ENCODE data around the gene AP1M2. TPM values are rescaled to one million over a fixed set of nuclear protein-coding genes. Genes with fewer than 3 reads are reported as not detected.

Gene AP1M2
- total RNA-seq: not detected

DNA sequence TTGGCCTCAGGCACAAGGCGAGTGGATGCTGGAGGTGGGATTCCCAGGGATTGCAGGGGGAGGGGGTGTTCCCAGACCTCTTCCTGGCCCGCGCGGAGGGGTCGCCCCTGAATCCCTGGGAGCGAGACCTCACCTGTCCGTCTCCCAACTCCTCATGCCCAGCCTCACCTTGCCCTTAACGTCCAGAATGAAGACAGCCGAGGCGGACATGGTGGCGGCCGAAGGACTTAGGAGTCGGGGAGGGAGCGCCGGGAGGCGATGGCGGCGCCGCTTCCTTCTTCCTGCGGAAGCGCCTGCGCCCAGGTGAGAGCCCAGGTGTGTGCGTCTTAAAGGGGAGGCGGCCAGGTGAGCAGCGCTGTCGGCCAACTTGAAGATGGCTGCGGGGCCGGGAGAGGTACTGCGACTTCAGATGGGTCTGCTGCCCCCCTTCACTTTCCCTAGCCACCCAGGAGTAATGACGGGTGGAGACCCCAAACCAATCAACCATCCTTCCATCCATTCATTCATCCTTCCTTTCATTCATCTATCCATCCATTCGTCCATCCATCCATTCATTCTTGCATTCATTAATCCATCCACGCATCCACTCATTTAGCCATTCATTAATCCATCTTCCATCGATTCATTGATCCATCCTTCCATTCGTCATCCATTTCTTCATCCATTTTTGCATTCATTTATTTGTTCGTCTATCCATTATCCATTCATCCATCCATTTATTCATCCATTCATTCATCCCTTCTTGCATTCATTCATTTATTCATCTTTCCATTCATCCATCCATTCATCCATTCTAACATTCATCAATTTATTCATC is at the start of gene AP1M2:
AP1M2 (minus strand) TSS at position 291 of the 817 bp plus-strand sequence; CDS start at position 210, 81 bp downstream.
- no peaks in the 10 kb centered on the region for H3K36me3 Mint-ChIP-seq
- H3K27ac Mint-ChIP-seq: no peak within 1 kb of the TSS
- DNase-seq: no peak
- peaks cover 2% of the 10 kb centered on the region for H3K9me3 Mint-ChIP-seq
- no peaks in the 10 kb centered on the region for H3K4me1 Mint-ChIP-seq
- no peak within 1 kb of the TSS for H3K4me3 Mint-ChIP-seq
- peaks cover 12% of the 10 kb centered on the region for H3K27me3 Mint-ChIP-seq

DNA sequence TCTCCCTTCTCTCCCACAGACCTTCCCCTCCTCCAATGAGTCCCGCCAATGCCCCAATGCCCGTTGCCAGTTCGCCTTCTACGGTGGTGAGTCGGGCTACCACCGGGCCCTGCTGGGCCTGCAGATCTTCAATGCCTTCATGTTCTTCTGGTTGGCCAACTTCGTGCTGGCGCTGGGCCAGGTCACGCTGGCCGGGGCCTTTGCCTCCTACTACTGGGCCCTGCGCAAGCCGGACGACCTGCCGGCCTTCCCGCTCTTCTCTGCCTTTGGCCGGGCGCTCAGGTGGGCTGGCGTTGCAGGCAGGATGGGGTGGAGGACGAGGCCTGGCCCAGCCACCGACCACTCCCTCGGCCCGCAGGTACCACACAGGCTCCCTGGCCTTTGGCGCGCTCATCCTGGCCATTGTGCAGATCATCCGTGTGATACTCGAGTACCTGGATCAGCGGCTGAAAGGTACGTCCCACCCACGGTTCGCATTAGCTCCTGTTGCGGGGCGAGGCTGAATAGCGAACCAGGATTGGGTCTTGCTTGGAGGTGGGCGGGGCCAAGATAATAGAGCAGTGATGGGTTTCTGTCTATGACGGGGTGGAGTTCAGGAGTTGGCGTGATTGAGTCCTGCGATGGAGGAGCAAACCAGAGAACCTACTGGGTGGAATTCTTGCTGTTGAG is 49.3 kb upstream of the AP1M2 start:
- Mint-ChIP-seq H3K27ac (peak overlapping the region; percentile 76), H3K27me3 (no peaks in the 10 kb centered on the region), H3K36me3 (peaks cover 30% of the 10 kb centered on the region), H3K4me1 (peaks cover 11% of the 10 kb centered on the region), H3K9me3 (no peaks in the 10 kb centered on the region), H3K4me3 (no peak overlapping the region)
- no peak for DNase-seq

DNA sequence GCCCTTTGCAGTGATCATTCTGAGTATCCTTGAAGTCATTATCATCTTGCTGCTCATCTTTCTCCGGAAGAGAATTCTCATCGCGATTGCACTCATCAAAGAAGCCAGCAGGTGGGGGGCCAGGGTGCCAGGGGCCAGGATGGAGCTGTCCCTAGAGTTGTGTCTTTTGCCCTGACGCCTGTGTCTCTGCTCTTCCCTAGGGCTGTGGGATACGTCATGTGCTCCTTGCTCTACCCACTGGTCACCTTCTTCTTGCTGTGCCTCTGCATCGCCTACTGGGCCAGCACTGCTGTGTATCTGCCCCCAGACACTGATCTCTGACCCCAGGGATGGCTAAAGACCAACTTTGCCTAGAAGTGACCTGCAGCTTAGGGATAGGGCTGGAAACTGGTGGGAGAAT is 47.9 kb upstream of the AP1M2 start:
- DNase-seq: no peak
- no peaks in the 10 kb centered on the region for H3K9me3 Mint-ChIP-seq
- H3K36me3 Mint-ChIP-seq: peaks cover 29% of the 10 kb centered on the region
- H3K4me1 Mint-ChIP-seq: peaks cover 8% of the 10 kb centered on the region
- no peak overlapping the region for H3K4me3 Mint-ChIP-seq
- no peaks in the 10 kb centered on the region for H3K27me3 Mint-ChIP-seq
- no peak overlapping the region for H3K27ac Mint-ChIP-seq

DNA sequence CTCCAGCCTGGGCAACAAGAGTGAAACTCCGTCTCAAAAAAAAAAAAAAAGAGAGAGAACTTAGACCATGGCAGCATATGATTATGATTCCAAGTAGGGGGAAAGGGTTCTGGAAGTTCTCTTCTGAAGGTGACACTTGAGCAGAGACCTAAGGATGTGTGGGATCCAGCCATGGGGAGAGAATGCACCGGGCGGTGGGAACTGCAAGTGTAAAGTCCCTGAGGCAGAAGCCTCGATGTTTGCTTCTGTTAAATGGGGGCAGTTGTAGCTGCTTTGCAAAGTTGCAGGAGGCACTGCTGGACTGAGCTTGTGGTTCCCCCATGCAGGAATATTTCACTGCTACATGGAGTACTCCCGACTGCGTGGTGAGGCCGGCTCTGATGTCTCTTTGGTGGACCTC is 47.3 kb upstream of the AP1M2 start:
- Mint-ChIP-seq H3K36me3 (peaks cover 29% of the 10 kb centered on the region), H3K9me3 (no peaks in the 10 kb centered on the region), H3K27me3 (no peaks in the 10 kb centered on the region), H3K4me1 (peaks cover 8% of the 10 kb centered on the region), H3K27ac (no peak overlapping the region), H3K4me3 (no peak overlapping the region)
- DNase-seq: no peak

DNA sequence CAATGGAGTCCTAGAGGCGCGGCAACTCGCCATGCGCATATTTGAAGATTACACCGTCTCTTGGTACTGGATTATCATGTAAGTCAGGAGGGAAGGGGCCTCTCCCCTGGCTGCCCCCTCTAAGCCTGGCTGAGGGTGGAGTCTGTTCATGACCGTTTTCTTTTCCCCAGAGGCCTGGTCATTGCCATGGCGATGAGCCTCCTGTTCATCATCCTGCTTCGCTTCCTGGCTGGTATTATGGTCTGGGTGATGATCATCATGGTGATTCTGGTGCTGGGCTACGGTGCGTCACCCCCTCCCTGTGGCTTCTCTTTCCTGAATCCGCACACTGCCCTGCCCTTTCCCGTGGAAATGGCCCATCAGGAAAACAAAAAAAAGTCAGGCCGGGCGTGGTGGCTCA is 44.8 kb upstream of the AP1M2 start:
- H3K4me1 Mint-ChIP-seq: peaks cover 2% of the 10 kb centered on the region
- no peaks in the 10 kb centered on the region for H3K27me3 Mint-ChIP-seq
- peaks cover 28% of the 10 kb centered on the region for H3K36me3 Mint-ChIP-seq
- no peak overlapping the region for H3K4me3 Mint-ChIP-seq
- DNase-seq: no peak
- no peaks in the 10 kb centered on the region for H3K9me3 Mint-ChIP-seq
- no peak overlapping the region for H3K27ac Mint-ChIP-seq

DNA sequence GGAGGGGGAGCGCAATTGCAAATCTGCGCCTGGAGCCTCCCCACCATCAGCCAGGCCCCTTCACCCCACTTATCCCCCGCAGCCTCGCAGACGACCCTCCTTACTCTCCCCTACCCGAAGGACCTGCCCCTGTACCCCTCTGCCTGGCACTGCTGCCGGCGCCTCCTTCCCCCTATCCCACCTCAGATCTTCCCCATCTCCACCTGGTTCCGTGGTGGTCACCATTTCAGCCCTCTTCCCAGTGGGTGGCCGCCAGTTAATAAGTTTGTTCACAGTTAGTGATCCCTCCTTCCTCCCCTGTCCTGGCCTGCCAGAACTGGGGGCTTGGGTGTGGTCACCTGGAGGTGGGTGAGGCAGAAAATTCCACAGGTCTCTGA is 38.6 kb upstream of the AP1M2 start:
- DNase-seq: no peak
- H3K4me1 Mint-ChIP-seq: peaks cover 28% of the 10 kb centered on the region
- H3K27ac Mint-ChIP-seq: peak overlapping the region; percentile 29
- peaks cover 16% of the 10 kb centered on the region for H3K36me3 Mint-ChIP-seq
- H3K9me3 Mint-ChIP-seq: no peaks in the 10 kb centered on the region
- no peak overlapping the region for H3K4me3 Mint-ChIP-seq
- no peaks in the 10 kb centered on the region for H3K27me3 Mint-ChIP-seq

DNA sequence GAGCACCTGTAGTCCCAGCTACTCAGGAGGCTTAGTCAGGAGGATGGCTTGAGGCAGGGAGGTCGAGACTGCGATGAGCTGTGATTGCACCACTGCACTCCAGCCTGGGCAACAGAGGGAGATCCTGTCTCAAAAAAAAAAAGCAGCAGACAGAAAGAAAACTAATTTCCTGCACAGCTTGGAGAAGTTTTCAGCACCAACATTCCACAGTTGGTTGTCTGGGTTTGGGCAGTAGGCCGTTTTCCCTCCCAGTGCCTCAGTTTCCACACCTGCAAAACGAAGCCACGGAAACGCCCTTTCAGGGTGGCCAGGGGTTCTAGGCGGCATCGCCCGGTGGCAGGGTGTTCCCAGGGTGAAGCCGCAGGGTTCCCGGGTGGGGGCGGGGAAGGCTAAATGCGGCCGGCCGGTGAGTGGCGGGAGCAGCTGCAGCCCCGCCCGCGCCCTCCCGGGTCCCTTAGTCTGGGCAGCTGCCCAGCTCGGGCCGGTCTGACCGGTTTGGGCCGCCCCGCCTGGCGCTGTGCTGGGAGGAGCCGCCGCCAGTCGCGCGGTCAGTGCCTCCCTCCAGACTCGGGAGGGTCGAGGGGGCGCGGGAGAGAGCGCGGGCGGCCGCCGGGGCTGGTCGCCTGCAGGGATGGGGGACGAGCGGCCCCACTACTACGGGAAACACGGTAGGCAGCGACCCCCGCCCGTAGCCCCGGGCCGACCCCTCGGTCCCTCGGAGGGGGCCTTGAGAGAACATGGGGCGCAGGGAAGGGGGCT is 38.1 kb upstream of the AP1M2 start, which contains the start of gene SLC44A2:
SLC44A2 (plus strand) TSS at position 551 of the 759 bp plus-strand sequence; CDS start at position 632, 81 bp downstream.
- H3K4me1 Mint-ChIP-seq: peaks cover 31% of the 10 kb centered on the region
- no peak for DNase-seq
- no peaks in the 10 kb centered on the region for H3K27me3 Mint-ChIP-seq
- H3K9me3 Mint-ChIP-seq: no peaks in the 10 kb centered on the region
- no peak within 1 kb of the TSS for H3K4me3 Mint-ChIP-seq
- H3K36me3 Mint-ChIP-seq: peaks cover 16% of the 10 kb centered on the region
- H3K27ac Mint-ChIP-seq: peak within 1 kb of the TSS; percentile 77

DNA sequence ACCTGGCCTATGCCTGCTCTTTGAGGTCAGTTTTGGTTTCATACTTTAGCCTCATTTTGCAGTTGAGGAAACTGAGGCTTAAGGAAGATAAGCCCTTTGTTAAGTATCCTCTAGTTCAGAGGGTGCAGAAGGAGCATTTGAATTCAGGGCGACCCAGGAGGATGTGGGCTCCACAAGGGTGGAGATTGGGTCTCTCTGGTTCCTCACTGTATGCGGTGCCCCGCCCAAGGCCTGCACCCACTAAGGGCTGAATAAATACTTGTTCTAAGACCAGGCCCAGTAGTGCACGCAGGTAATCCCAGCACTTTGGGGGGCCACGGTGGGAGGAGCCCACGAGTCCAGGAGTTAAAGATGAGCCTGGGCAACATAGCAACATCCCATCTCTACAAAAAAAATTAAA is 37.5 kb upstream of the AP1M2 start:
- no peaks in the 10 kb centered on the region for H3K9me3 Mint-ChIP-seq
- H3K4me3 Mint-ChIP-seq: no peak overlapping the region
- DNase-seq: no peak

DNA sequence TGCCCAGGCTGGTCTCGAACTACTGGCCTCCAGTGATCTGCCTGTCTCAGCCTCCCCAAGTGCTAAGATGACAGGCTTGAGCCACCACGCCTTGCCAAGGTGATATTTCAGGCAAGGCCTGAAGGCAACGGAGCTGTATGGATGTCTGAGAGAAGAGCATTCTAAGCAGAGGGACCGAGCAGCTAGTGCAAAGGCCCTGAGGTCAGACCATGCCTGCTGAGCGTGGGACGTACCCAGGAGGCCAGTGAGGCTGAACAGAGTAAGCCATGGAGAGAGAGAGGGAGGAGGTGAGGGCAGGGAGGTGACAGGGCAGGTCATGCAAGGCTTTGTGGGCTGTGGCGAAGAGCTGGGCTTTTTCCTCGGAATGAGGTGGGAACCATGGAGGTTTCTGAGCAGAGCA is 34.9 kb upstream of the AP1M2 start:
- H3K27ac Mint-ChIP-seq: peak overlapping the region; percentile 30
- no peak overlapping the region for H3K4me3 Mint-ChIP-seq
- H3K4me1 Mint-ChIP-seq: peaks cover 35% of the 10 kb centered on the region
- no peak for DNase-seq
- H3K9me3 Mint-ChIP-seq: no peaks in the 10 kb centered on the region
- peaks cover 15% of the 10 kb centered on the region for H3K36me3 Mint-ChIP-seq
- H3K27me3 Mint-ChIP-seq: no peaks in the 10 kb centered on the region

More for the DNA sequence above, 37.5 kb upstream of the AP1M2 start:
- Mint-ChIP-seq H3K36me3 (peaks cover 16% of the 10 kb centered on the region), H3K27ac (peak overlapping the region; percentile 77), H3K27me3 (no peaks in the 10 kb centered on the region), H3K4me1 (peaks cover 31% of the 10 kb centered on the region)

DNA sequence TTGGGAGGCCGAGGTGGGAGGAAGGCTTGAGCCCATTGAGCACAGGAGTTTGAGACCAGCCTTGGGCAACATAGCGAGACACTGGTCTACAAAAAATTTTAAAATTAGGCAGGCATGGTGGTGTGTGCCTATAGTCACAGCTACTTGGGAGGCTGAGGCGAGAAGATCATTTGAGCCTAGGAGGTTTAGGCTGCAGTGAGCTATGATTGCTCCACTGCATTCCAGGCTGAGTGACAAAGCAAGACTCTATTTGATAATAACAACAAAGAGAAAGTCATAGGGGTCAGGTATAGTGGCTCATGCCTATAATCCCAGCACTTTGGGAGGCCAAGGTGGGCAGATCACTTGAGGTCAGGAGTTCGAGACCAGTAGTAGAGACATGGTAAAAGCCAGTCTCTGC is 33.7 kb upstream of the AP1M2 start:
- peaks cover 36% of the 10 kb centered on the region for H3K4me1 Mint-ChIP-seq
- H3K27me3 Mint-ChIP-seq: no peaks in the 10 kb centered on the region
- H3K4me3 Mint-ChIP-seq: no peak overlapping the region
- no peaks in the 10 kb centered on the region for H3K9me3 Mint-ChIP-seq
- peak overlapping the region; percentile 52 for H3K27ac Mint-ChIP-seq
- peaks cover 15% of the 10 kb centered on the region for H3K36me3 Mint-ChIP-seq
- DNase-seq: no peak

DNA sequence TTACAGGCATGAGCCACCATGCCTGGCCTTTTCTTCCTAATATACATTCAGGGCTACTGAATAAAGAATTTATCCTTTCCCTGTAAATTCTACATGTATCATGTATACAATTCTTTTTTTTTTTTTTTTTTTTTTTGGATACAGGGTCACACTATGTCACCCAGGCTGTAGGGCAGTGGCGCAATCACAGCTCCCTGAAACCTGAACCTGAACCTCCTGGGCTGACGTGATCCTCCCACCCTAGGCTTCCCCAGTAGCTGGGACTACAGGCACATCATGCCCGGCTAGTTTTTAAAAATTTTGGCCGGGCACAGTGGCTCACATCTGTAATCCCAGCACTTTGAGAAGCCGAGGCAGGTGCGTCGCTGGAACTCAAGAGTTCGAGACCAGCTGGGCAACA is 31.7 kb upstream of the AP1M2 start:
- Mint-ChIP-seq H3K9me3 (no peaks in the 10 kb centered on the region), H3K36me3 (peaks cover 27% of the 10 kb centered on the region), H3K27me3 (no peaks in the 10 kb centered on the region), H3K4me3 (no peak overlapping the region), H3K4me1 (peaks cover 35% of the 10 kb centered on the region), H3K27ac (no peak overlapping the region)
- no peak for DNase-seq

DNA sequence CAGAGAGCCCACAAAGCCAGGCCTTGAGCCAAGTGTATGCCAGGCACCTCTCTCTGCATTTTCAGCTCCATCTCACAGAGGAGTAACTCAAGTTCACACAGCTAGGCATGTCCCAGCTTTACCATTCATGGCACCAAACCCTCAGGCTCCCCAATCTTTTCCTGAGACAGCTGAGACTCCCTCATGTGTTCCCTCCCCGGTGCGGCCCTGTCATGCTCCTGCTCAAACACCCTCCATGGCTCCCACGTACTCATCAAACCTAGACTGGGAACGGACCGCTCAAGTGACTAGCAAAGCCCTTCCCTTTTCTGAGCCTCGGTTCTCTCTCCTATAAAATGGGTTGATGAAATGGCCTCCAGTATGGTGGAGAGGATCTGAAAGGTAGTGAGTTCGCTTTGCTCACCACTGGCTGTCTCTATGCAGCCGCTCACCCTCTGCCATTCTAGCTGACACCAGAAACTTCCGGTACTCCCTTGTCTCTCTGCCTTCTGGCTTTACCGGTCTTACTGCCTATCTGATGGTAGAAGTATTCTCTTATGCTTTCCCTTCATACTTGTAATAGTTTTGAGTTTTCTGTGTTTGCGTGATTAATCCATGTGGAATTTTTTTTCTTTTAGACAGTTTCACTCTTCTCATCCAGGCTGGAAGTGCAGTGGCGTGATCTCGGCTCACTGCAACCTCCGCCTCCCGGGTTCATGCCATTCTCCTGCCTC is 30.5 kb upstream of the AP1M2 start:
- H3K4me3 Mint-ChIP-seq: no peak overlapping the region
- H3K4me1 Mint-ChIP-seq: peaks cover 34% of the 10 kb centered on the region
- H3K27me3 Mint-ChIP-seq: no peaks in the 10 kb centered on the region
- DNase-seq: no peak
- peak overlapping the region; percentile 76 for H3K27ac Mint-ChIP-seq
- no peaks in the 10 kb centered on the region for H3K9me3 Mint-ChIP-seq
- peaks cover 34% of the 10 kb centered on the region for H3K36me3 Mint-ChIP-seq

DNA sequence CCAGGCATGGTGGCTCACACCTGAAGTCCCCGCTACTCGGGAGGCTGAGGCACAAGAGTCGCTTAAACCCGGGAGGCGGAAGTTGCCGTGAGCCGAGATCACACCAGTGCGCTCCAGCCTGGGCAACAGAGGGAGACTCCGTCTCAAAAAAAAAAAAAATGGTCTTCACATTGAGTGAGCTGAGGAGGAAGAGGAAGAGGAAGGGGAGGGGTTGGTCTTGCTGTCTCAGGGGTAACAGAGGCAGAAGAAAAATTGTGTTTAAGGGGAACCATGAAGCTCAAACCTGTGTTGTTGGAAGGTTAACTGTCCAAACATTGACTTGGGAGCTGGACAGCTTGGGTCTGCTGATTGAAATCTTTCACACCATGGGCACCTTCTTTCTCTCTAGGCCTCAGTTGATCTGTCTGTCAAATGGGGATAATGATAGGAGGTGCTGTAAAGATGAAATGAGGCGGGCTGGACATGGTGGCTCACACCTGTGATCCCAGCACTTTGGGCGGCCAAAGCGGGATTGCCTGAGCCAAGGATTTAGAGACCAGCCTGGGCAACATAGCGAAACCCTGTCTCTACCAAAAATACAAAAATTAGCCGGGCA is 28.4 kb upstream of the AP1M2 start:
- no peaks in the 10 kb centered on the region for H3K9me3 Mint-ChIP-seq
- peak overlapping the region; percentile 42 for H3K27ac Mint-ChIP-seq
- peaks cover 25% of the 10 kb centered on the region for H3K36me3 Mint-ChIP-seq
- no peak for DNase-seq
- peaks cover 26% of the 10 kb centered on the region for H3K4me1 Mint-ChIP-seq
- H3K27me3 Mint-ChIP-seq: no peaks in the 10 kb centered on the region
- no peak overlapping the region for H3K4me3 Mint-ChIP-seq

DNA sequence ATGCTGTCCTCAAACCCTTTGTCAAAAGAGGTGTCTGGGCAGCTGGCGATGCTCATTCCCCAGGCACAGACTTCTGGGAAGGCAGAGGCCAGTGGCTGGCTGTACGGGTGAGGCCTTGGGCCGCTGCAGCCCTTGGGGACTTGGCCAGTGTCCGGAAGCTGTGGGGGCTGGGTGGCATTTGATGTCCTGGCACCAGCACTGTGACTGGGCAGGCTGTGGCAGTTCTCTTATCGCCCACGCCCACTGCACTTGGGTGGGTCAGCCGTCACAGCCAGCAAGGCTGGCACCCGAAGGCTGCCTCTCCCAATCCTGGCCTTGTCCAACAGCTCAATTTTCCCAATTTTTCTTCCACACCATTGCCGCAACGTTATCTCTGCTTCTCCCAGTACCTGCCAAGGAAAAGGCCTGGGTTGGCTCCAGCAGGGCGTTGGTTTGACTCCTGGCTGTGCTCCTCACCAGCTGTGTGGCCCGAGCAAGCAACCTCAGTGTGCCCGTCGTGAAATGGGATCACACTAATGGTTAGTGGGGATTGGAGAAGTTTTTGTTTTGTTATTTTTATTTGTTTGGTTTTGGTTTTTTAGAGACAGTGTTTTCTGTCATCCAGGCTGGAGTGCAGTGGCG is 25.5 kb upstream of the AP1M2 start:
- Mint-ChIP-seq H3K27me3 (no peaks in the 10 kb centered on the region), H3K4me1 (peaks cover 24% of the 10 kb centered on the region), H3K36me3 (peaks cover 21% of the 10 kb centered on the region), H3K4me3 (no peak overlapping the region), H3K27ac (no peak overlapping the region), H3K9me3 (no peaks in the 10 kb centered on the region)
- DNase-seq: no peak

Data from activated naive CD8-positive, alpha-beta T cell treated with anti-CD3 and anti-CD28 coated beads for 36 hours (primary cell).